ENCODE results near the gene FAM227B. TPM values are rescaled to one million over a fixed set of nuclear protein-coding genes. Genes with fewer than 3 reads are reported as not detected.
A peak's percentile ranks its signal among the peaks of the same experiment; 100 is the strongest.
"Not testable (repeated sequence)": the region's sequence is repeated elsewhere in the genome, so short reads cannot be mapped to it uniquely, and the experiment has no call there.

The FAM227B gene
- total RNA-seq (10 to 100 TPM in 2 of 5 experiments, 1 to 10 TPM in 3; 3.7 to 16.5 (median 8.2) TPM), polyA plus RNA-seq (10 to 100 TPM; 14.8 to 25.1 TPM), total RNA-seq (5.5 reads per million, percentile 25 among the genes with 10 or more reads in this experiment)

DNA sequence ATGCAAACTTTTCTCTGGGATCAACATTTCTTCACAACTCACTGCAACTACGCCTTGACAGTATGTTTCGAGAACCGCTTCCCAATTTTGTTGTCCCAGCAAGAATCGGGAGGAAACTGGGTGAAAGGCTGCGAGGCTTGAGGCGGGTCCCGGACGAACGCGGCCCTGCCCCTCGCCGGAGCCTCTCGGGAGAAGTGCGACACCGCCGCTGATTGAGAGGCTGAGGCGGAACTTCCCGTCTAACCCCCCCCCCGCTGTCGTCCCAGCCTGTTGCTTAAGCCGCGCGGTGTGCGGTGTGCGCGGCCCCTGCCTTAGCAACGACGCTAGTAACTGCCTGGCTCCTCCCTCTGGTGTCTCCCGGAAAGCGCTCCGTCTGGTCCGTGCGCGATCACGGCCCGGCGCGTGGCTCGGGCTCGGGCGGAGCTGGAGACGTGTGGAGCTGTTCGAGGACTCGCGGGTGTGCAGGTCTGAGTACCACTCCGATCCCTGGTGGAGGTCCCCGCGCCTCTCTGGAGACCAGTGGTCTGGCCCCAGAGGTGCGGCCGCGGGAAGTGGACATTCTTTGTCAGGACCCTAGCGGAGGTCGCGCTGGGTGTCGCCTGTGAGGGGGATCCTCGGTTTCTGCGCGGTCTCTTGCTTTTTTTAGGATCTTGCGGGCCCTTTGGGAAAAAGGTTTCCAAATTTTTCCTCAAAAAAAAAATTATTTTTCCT lies at the start of gene FAM227B, which contains the start of gene DTWD1:
Gene FAM227B (minus strand): TSS at position 161 of the 711 bp plus-strand sequence. CDS start 5,647 bp downstream, outside the sequence.
Gene DTWD1 (plus strand): TSS at position 391 of the 711 bp plus-strand sequence. CDS start 4,120 bp downstream, outside the sequence.
- Histone ChIP-seq H3K27ac (ENCODE audit: low read depth, low read length) (peak within 1 kb of the TSS; percentile 88), H3K4me1 (ENCODE audit: control insufficient read depth in 2 of 2, insufficient read depth in 2 of 2, low read length in 2 of 2) (peaks cover 17% of the 10 kb centered on the region in 2 donors), H3K27me3 (ENCODE audit: control insufficient read depth in 2 of 2, insufficient read depth in 2 of 2, low read length in 2 of 2) (no peaks in the 10 kb centered on the region), H3K4me3 (ENCODE audit: low read length) (peak within 1 kb of the TSS; percentile 78), H3K36me3 (ENCODE audit: control insufficient read depth in 2 of 3, insufficient read depth in 3 of 3, low read length in 3 of 3) (peaks cover 0 to 5% (median 4%) of the 10 kb centered on the region in 3 experiments), H3K9me3 (ENCODE audit: control insufficient read depth in 2 of 3, low read length in 3 of 3) (peaks cover 0 to 4% (median 3%) of the 10 kb centered on the region in 3 experiments)
- peaks cover 19 to 63% (median 48%) of the 10 kb centered on the region in 7 donors for H3K4me1 Mint-ChIP-seq
- peaks cover 0 to 25% (median 24%) of the 10 kb centered on the region in 5 donors for H3K36me3 Mint-ChIP-seq
- no peaks in the 10 kb centered on the region for H3K27me3 Mint-ChIP-seq
- peaks cover 0 to 19% (median 7%) of the 10 kb centered on the region in 11 donors for H3K9me3 Mint-ChIP-seq
- ATAC-seq (peak; percentile 99), DNase-seq (peak; percentile 85 to 94 (median 93))
- intact Hi-C loops (cut with micrococcal nuclease), result loop anchor here (1.0 to 10.0 kb wide), 27 partner anchors 386 to 1444 kb away; partner anchors contain the start of genes AP4E1 (in 2 of the 2), CEP152 (in 2 of the 2), COPS2 (in 2 of the 2) and EID1 (in 2 of the 2)
- POLR2A ChIA-PET, result interaction anchor here (0.8 to 2.6 kb wide), 5 partner anchors 465 to 810 kb away, joined by 3 to 15 read pairs (median 4); partner anchors contain the start of genes CEP152, COPS2, EID1 and GABPB1
- H3K4me3 Mint-ChIP-seq, result peak within 1 kb of the TSS; percentile 85 to 99 (median 96)
- H3K27ac Mint-ChIP-seq, result peak within 1 kb of the TSS; percentile 93 to 99 (median 98)
- CTCF ChIA-PET, result no interaction called here

DNA sequence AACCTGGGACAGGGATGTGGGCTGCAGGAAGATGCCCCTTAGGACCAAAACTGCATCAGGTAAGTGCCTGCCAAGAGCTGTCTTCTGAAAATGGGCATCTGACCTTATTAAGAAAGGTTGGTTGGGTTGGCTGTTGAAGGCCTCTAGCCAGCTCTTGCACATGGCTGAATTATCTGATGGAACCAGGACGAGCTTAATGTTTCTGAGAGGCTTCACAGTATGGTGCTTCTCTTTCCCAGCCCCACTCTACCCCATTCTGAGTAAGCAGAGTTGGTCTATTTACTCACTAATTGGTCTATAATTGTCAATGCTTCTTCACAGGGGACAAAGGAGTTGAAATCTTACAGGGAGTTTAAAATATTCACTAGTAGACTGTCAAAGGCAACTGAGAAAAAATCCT lies 48.7 kb upstream of the FAM227B start:
- no peaks in the 10 kb centered on the region for H3K9me3 Mint-ChIP-seq
- intact Hi-C loops (cut with micrococcal nuclease), result no loop called here
- no peaks in the 10 kb centered on the region for H3K4me1 Mint-ChIP-seq
- ATAC-seq (no peak), DNase-seq (no peak)
- no peaks in the 10 kb centered on the region for H3K27me3 ChIP-seq (ENCODE audit: control insufficient read depth in 2 of 2, insufficient read depth in 2 of 2, low read length in 2 of 2)
- H3K4me3 Mint-ChIP-seq, result no peak overlapping the region
- no peaks in the 10 kb centered on the region for H3K4me1 ChIP-seq (ENCODE audit: control insufficient read depth in 2 of 2, insufficient read depth in 2 of 2, low read length in 2 of 2)
- CTCF ChIA-PET, result no interaction called here
- POLR2A ChIA-PET, result no interaction called here
- no peaks in the 10 kb centered on the region for H3K9me3 ChIP-seq (ENCODE audit: control insufficient read depth in 2 of 3, low read length in 3 of 3)
- no peaks in the 10 kb centered on the region for H3K36me3 ChIP-seq (ENCODE audit: control insufficient read depth in 2 of 3, insufficient read depth in 3 of 3, low read length in 3 of 3)
- H3K36me3 Mint-ChIP-seq, result no peaks in the 10 kb centered on the region
- no peak overlapping the region for H3K27ac Mint-ChIP-seq
- H3K27ac ChIP-seq (ENCODE audit: low read depth, low read length), result no peak overlapping the region
- H3K4me3 ChIP-seq (ENCODE audit: low read length), result no peak overlapping the region
- H3K27me3 Mint-ChIP-seq, result peaks cover 4 to 24% (median 7%) of the 10 kb centered on the region in 5 donors

GRCh38 chr15:49666486-49666885 lies 45.9 kb upstream of the FAM227B start:
- H3K9me3 ChIP-seq (ENCODE audit: control insufficient read depth in 2 of 3, low read length in 3 of 3); CTCF ChIA-PET; H3K4me1 ChIP-seq (ENCODE audit: control insufficient read depth in 2 of 2, insufficient read depth in 2 of 2, low read length in 2 of 2); H3K4me3 Mint-ChIP-seq; H3K9me3 Mint-ChIP-seq; H3K27ac ChIP-seq (ENCODE audit: low read depth, low read length); H3K4me3 ChIP-seq (ENCODE audit: low read length); POLR2A ChIA-PET; ATAC-seq; DNase-seq; H3K36me3 ChIP-seq (ENCODE audit: control insufficient read depth in 2 of 3, insufficient read depth in 3 of 3, low read length in 3 of 3); H3K36me3 Mint-ChIP-seq; H3K27ac Mint-ChIP-seq; H3K27me3 ChIP-seq (ENCODE audit: control insufficient read depth in 2 of 2, insufficient read depth in 2 of 2, low read length in 2 of 2); intact Hi-C loops (cut with micrococcal nuclease); H3K4me1 Mint-ChIP-seq: not testable (repeated sequence)
- peaks cover 17 to 29% (median 20%) of the 10 kb centered on the region in 5 donors for H3K27me3 Mint-ChIP-seq

- Histone ChIP-seq H3K36me3 (ENCODE audit: control insufficient read depth in 2 of 3, insufficient read depth in 3 of 3, low read length in 3 of 3) (no peaks in the 10 kb centered on the region), H3K9me3 (ENCODE audit: control insufficient read depth in 2 of 3, low read length in 3 of 3) (no peaks in the 10 kb centered on the region), H3K4me3 (ENCODE audit: low read length) (no peak overlapping the region), H3K4me1 (ENCODE audit: control insufficient read depth in 2 of 2, insufficient read depth in 2 of 2, low read length in 2 of 2) (no peaks in the 10 kb centered on the region), H3K27me3 (ENCODE audit: control insufficient read depth in 2 of 2, insufficient read depth in 2 of 2, low read length in 2 of 2) (no peaks in the 10 kb centered on the region), H3K27ac (ENCODE audit: low read depth, low read length) (no peak overlapping the region)
- no peaks in the 10 kb centered on the region for H3K4me1 Mint-ChIP-seq
- intact Hi-C loops (cut with micrococcal nuclease), result no loop called here
- peaks cover 20 to 32% (median 29%) of the 10 kb centered on the region in 5 donors for H3K27me3 Mint-ChIP-seq
- no peaks in the 10 kb centered on the region for H3K9me3 Mint-ChIP-seq
- no peak for ATAC-seq
- no peak overlapping the region for H3K4me3 Mint-ChIP-seq
- ChIA-PET POLR2A (no interaction called here), CTCF (no interaction called here)
- no peak for DNase-seq
- H3K27ac Mint-ChIP-seq, result no peak overlapping the region
- H3K36me3 Mint-ChIP-seq, result no peaks in the 10 kb centered on the region
These were observed 44.1 kb upstream of the FAM227B start for GRCh38 chr15:49664716-49665115.

DNA sequence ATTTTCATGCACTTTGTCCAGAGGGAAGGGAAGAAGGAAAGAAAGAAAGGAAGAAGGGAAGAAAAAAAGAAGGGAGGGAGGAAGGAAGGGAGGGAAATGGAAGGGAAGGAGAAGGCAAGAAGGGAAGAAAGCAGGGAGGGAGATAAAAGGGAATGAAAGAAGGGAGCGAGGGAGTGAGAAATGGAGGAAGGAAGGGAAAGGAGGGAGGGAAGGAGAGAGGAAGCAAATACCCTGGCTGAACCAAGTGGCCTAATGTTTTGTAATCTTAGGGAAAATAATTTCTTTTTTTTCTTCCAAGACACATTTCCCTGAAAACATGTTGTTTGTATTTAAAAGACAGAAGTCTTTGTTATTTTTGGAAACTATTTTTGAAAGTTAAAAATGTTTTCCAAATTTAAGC lies 36.1 kb upstream of the FAM227B start:
- H3K27ac Mint-ChIP-seq, result no peak overlapping the region
- no peak for ATAC-seq

GRCh38 chr15:49652922-49653321 lies 32.3 kb upstream of the FAM227B start:
- ChIA-PET CTCF (no interaction called here), POLR2A (no interaction called here)
- H3K9me3 ChIP-seq (ENCODE audit: control insufficient read depth in 2 of 3, low read length in 3 of 3), result peaks cover 4 to 24% (median 10%) of the 10 kb centered on the region in 3 experiments
- Mint-ChIP-seq H3K4me3 (no peak overlapping the region), H3K36me3 (peaks cover 0 to 3% (median under 1%) of the 10 kb centered on the region in 5 donors), H3K4me1 (no peaks in the 10 kb centered on the region), H3K27ac (no peak overlapping the region), H3K27me3 (peaks cover 4 to 13% (median 10%) of the 10 kb centered on the region in 5 donors), H3K9me3 (peaks cover 0 to 44% (median 20%) of the 10 kb centered on the region in 11 donors)
- H3K27ac ChIP-seq (ENCODE audit: low read depth, low read length), result no peak overlapping the region
- ATAC-seq, result no peak
- no peaks in the 10 kb centered on the region for H3K4me1 ChIP-seq (ENCODE audit: control insufficient read depth in 2 of 2, insufficient read depth in 2 of 2, low read length in 2 of 2)
- H3K27me3 ChIP-seq (ENCODE audit: control insufficient read depth in 2 of 2, insufficient read depth in 2 of 2, low read length in 2 of 2), result no peaks in the 10 kb centered on the region
- no peak overlapping the region for H3K4me3 ChIP-seq (ENCODE audit: low read length)
- DNase-seq, result no peak
- no peaks in the 10 kb centered on the region for H3K36me3 ChIP-seq (ENCODE audit: control insufficient read depth in 2 of 3, insufficient read depth in 3 of 3, low read length in 3 of 3)
- intact Hi-C loops (cut with micrococcal nuclease), result no loop called here

More for the DNA sequence above, 36.1 kb upstream of the FAM227B start:
- H3K9me3 Mint-ChIP-seq, result peaks cover 0 to 51% (median 24%) of the 10 kb centered on the region in 11 donors
- peaks cover 4 to 24% (median 10%) of the 10 kb centered on the region in 3 experiments for H3K9me3 ChIP-seq (ENCODE audit: control insufficient read depth in 2 of 3, low read length in 3 of 3)
- peaks cover 17 to 34% (median 24%) of the 10 kb centered on the region in 5 donors for H3K27me3 Mint-ChIP-seq
- ChIA-PET POLR2A (no interaction called here), CTCF (interaction anchor here (0.6 kb wide), 1 partner anchor 16 kb away, joined by 3 read pairs; no protein-coding TSS in a partner anchor)
- no peaks in the 10 kb centered on the region for H3K36me3 ChIP-seq (ENCODE audit: control insufficient read depth in 2 of 3, insufficient read depth in 3 of 3, low read length in 3 of 3)
- no peak overlapping the region for H3K27ac ChIP-seq (ENCODE audit: low read depth, low read length)
- no peaks in the 10 kb centered on the region for H3K4me1 ChIP-seq (ENCODE audit: control insufficient read depth in 2 of 2, insufficient read depth in 2 of 2, low read length in 2 of 2)
- H3K36me3 Mint-ChIP-seq, result peaks cover 0 to 5% (median 1%) of the 10 kb centered on the region in 5 donors
- H3K27me3 ChIP-seq (ENCODE audit: control insufficient read depth in 2 of 2, insufficient read depth in 2 of 2, low read length in 2 of 2), result no peaks in the 10 kb centered on the region
- intact Hi-C loops (cut with micrococcal nuclease), result no loop called here
- no peaks in the 10 kb centered on the region for H3K4me1 Mint-ChIP-seq
- no peak for DNase-seq
- no peak overlapping the region for H3K4me3 ChIP-seq (ENCODE audit: low read length)
- no peak overlapping the region for H3K4me3 Mint-ChIP-seq
